ENCODE data around the gene ICAM3.

ICAM3 gene

DNA sequence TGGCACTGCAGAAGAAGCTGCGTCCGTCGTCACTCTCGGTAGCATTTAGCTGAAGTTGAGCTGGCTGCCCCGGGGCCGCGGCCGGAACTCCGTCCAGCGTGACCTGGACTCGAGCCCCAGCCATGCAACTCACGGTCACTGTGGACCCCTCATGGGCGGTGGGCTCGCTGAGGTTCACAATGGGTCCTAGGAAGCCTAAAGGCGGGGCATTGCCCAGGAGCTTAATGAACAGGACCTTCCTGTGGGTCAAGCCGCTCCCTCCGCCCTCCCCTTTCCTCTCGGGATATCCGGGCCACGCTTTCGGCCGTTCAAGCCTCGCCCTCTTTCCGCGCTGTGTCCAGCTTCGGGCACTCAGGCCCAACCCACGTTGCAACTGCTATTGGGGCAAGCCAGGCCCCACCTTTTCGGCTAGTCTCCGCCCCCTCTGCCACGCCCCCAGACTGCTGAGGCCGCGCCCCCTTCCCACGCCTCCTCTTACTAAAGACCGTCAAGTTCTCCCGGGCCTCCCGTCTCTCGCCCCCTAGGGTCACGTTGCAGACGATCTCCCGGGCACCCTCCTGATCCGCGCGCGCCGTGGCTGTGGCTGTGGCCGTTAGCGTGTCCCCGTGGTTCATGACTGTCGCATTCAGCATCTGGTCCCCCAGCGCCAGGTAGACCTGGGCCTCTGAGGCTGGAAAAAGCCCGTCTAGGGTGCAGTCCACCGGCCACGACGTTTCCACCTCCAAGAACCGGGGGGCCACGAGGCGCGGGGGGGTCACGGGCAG is 4.7 kb downstream of the ICAM3 start:
- Histone ChIP-seq H2BK5ac (ENCODE audit: low read length) (no peak overlapping the region), H3K79me2 (ENCODE audit: control insufficient read depth, insufficient read depth, low read length) (peaks cover 17% of the 10 kb centered on the region), H3K4me3 (ENCODE audit: low read length) (peak overlapping the region; percentile 25), H3K27me3 (ENCODE audit: insufficient read depth, low read length, poor library complexity) (no peaks in the 10 kb centered on the region), H3K36me3 (ENCODE audit: control insufficient read depth, insufficient read depth, low read length) (no peaks in the 10 kb centered on the region), H3K18ac (ENCODE audit: low read length) (no peak overlapping the region), H3K27ac (ENCODE audit: low read depth, low read length) (no peak overlapping the region), H3K4ac (ENCODE audit: low read depth, low read length) (no peak overlapping the region), H4K8ac (ENCODE audit: low read depth, low read length) (no peak overlapping the region), H3K56ac (ENCODE audit: low read length) (peak overlapping the region; percentile 84), H3K9ac (ENCODE audit: low read length) (peak overlapping the region; percentile 70), H3K79me1 (ENCODE audit: low read length) (peaks cover 11% of the 10 kb centered on the region), H2BK15ac (replicated peaks; ENCODE audit: low read depth) (no peak overlapping the region), H3K4me1 (ENCODE audit: control insufficient read depth, low read depth, low read length) (peaks cover 3% of the 10 kb centered on the region), H3K4me2 (ENCODE audit: low read length) (peak overlapping the region; percentile 70), H2BK120ac (ENCODE audit: low read depth, low read length) (no peak overlapping the region), H2AK5ac (ENCODE audit: low read length) (no peak overlapping the region), H4K5ac (ENCODE audit: low read length) (no peak overlapping the region), H3K23ac (ENCODE audit: low read length) (no peak overlapping the region)
- peak; percentile 92 for DNase-seq
- WGBS (ENCODE audit: extremely low coverage, insufficient coverage, low lambda C conversion rate), result no CpG with 5 or more reads among the region's 59 CpGs

DNA sequence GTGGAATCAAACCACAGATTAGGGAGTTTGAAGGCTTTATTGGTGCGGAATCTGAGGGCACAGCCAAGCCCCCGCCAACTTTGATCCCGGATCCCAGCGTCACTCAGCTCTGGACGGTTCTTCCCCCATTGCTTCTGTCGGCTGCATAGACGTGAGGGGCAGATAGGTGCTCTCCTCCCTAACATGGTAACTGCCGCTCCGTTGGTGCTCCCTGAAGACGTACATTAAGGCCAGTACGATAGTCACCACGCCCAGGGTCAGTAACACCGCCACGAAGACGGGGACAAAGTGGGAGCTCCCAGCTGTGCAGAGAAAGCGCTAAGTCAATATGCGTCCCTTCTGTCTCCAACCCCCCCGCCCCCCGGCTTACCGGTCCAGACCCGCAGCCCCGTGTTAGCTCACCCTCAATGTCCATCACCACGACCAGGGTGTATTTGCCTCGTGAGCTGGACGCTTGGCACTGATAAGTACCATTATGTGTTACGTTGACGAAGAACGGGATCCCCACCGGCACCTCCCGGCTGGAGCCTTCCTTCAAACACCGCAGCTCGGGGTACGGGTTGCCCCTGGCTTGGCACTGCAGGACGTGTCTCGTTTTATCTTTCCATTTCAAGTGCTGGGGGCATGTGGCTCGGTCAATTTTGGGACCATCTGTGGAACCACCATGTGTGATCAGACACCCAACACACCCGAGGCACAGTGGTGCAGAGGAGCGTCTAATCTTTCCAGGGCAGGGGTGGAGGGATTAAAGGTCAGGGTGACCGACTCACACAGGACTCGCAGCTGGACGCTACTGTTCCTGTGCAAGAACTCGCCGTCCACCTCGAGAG is 5.5 kb downstream of the ICAM3 start:
- no peak overlapping the region for H3K18ac ChIP-seq (ENCODE audit: low read length)
- no peak overlapping the region for H2BK120ac ChIP-seq (ENCODE audit: low read depth, low read length)
- no peak overlapping the region for H2AK5ac ChIP-seq (ENCODE audit: low read length)
- no peak overlapping the region for H3K4ac ChIP-seq (ENCODE audit: low read depth, low read length)
- peak overlapping the region; percentile 70 for H3K9ac ChIP-seq (ENCODE audit: low read length)
- H3K27ac ChIP-seq (ENCODE audit: low read depth, low read length), result no peak overlapping the region
- peak; percentile 24 for DNase-seq
- H3K23ac ChIP-seq (ENCODE audit: low read length), result no peak overlapping the region
- peaks cover 3% of the 10 kb centered on the region for H3K4me1 ChIP-seq (ENCODE audit: control insufficient read depth, low read depth, low read length)
- no peak overlapping the region for H4K5ac ChIP-seq (ENCODE audit: low read length)
- WGBS (ENCODE audit: extremely low coverage, insufficient coverage, low lambda C conversion rate), result no CpG with 5 or more reads among the region's 44 CpGs
- no peaks in the 10 kb centered on the region for H3K27me3 ChIP-seq (ENCODE audit: insufficient read depth, low read length, poor library complexity)
- no peaks in the 10 kb centered on the region for H3K36me3 ChIP-seq (ENCODE audit: control insufficient read depth, insufficient read depth, low read length)
- peak overlapping the region; percentile 70 for H3K4me2 ChIP-seq (ENCODE audit: low read length)
- peak overlapping the region; percentile 67 for H3K4me3 ChIP-seq (ENCODE audit: low read length)
- no peak overlapping the region for H4K8ac ChIP-seq (ENCODE audit: low read depth, low read length)
- peaks cover 17% of the 10 kb centered on the region for H3K79me2 ChIP-seq (ENCODE audit: control insufficient read depth, insufficient read depth, low read length)
- peak overlapping the region; percentile 84 for H3K56ac ChIP-seq (ENCODE audit: low read length)
- H2BK5ac ChIP-seq (ENCODE audit: low read length), result no peak overlapping the region
- H3K79me1 ChIP-seq (ENCODE audit: low read length), result peaks cover 11% of the 10 kb centered on the region
- no peak overlapping the region for H2BK15ac ChIP-seq (replicated peaks; ENCODE audit: low read depth)

DNA sequence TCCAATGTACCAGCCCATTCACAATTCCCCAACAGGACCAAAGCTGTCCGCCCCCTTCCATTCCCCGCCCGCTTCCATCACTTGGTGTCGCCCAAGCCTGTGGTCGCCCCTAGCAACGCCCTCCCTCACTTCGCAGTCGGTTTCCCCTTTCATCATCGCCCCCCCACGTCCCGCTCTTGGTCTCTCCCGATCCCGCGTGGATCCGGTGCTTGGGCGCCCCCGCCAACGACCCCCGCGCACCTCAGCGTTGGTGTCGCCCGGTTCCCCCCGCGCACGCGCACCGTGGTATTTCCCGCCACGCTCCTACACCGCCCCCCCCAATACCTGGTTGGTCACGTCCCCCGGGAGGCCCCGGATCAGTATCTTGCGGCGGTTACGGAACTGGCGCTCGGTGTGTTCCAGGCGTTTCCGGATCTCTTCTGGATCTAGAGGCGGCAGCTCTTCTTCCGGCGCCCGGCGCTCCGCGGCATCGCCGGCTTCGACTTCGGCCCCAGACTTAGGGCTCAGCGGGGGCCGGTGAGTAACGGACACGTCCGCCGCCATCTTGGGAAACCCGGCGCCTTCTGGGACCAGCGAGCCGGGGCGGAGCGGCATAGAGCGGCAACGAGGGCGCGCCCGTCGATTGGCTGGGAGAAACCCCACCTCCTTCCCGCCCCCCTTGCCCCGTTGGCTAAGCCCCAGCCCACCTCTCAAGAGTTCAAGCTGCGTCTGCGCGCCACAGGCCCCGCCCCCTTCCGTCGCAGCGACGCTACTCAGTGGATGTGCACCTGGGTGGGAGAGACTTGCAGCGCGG is 6.3 kb downstream of the ICAM3 start, which contains the start of gene RAVER1:
Gene RAVER1, minus strand, starts transcription at position 565 of the 793 bp plus-strand sequence. Its CDS starts 22 bp downstream, at position 543.
- peak; percentile 98 for DNase-seq
- Histone ChIP-seq H2BK15ac (replicated peaks; ENCODE audit: low read depth) (no peak within 1 kb of the TSS), H3K36me3 (ENCODE audit: control insufficient read depth, insufficient read depth, low read length) (no peaks in the 10 kb centered on the region), H3K27me3 (ENCODE audit: insufficient read depth, low read length, poor library complexity) (no peaks in the 10 kb centered on the region), H2BK5ac (ENCODE audit: low read length) (no peak within 1 kb of the TSS), H4K5ac (ENCODE audit: low read length) (no peak within 1 kb of the TSS), H2BK120ac (ENCODE audit: low read depth, low read length) (no peak within 1 kb of the TSS), H3K4me1 (ENCODE audit: control insufficient read depth, low read depth, low read length) (peaks cover 3% of the 10 kb centered on the region), H3K4ac (ENCODE audit: low read depth, low read length) (peak within 1 kb of the TSS; percentile 61), H3K23ac (ENCODE audit: low read length) (no peak within 1 kb of the TSS), H4K8ac (ENCODE audit: low read depth, low read length) (no peak within 1 kb of the TSS), H3K27ac (ENCODE audit: low read depth, low read length) (peak within 1 kb of the TSS; percentile 64), H3K9ac (ENCODE audit: low read length) (peak within 1 kb of the TSS; percentile 80), H3K4me2 (ENCODE audit: low read length) (peak within 1 kb of the TSS; percentile 73), H2AK5ac (ENCODE audit: low read length) (no peak within 1 kb of the TSS), H3K4me3 (ENCODE audit: low read length) (peak within 1 kb of the TSS; percentile 74), H3K56ac (ENCODE audit: low read length) (peak within 1 kb of the TSS; percentile 92), H3K18ac (ENCODE audit: low read length) (peak within 1 kb of the TSS; percentile 66), H3K79me2 (ENCODE audit: control insufficient read depth, insufficient read depth, low read length) (peaks cover 17% of the 10 kb centered on the region), H3K79me1 (ENCODE audit: low read length) (peaks cover 11% of the 10 kb centered on the region)
- no CpG with 5 or more reads among the region's 82 CpGs for WGBS (ENCODE audit: extremely low coverage, insufficient coverage, low lambda C conversion rate)

DNA sequence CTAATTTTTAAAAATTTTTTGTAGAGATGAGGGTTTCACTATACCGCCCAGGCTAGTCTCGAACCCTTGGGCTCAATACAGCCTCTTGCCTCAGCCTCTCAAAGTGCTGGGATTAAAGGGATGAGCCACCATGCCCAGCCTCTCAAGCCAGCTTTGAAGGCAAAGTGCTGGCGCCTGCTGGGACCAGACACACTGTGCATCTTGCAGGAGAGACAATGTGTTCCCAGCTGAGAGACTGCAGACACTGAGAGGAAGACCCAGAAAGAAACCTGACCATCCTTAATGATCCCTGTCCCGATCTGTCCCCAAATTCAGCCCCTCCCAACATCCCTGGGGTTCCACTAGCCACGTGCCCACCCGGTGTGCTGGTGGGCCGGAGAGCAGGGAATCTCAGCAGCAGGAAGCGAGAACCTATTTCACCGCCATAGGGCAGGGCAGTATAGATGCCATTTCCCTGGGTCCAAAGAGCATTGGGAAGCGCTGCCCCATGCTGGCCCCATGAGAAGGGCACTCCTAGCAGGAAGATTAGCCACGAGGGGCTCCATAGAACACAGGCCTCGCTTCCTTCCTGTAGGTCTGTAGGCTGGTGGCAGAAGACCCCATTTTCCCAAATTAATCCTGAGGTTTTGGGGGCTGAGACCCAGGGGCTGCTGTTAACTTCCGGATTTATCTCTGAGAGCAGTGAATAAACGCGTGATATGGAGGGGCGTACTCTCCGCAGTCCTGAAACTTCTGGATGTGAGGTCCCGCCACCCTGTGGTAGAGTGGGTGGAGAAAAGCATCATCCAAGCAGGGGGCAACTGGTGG is 7.1 kb downstream of the ICAM3 start:
- H3K4me3 ChIP-seq (ENCODE audit: low read length), result peak overlapping the region; percentile 74
- peaks cover 4% of the 10 kb centered on the region for H3K36me3 ChIP-seq (ENCODE audit: control insufficient read depth, insufficient read depth, low read length)
- H3K9ac ChIP-seq (ENCODE audit: low read length), result peak overlapping the region; percentile 80
- no peak overlapping the region for H2AK5ac ChIP-seq (ENCODE audit: low read length)
- no peak overlapping the region for H2BK5ac ChIP-seq (ENCODE audit: low read length)
- H3K56ac ChIP-seq (ENCODE audit: low read length), result peak overlapping the region; percentile 92
- H3K4ac ChIP-seq (ENCODE audit: low read depth, low read length), result no peak overlapping the region
- no peak overlapping the region for H4K5ac ChIP-seq (ENCODE audit: low read length)
- no peak overlapping the region for H3K23ac ChIP-seq (ENCODE audit: low read length)
- H3K18ac ChIP-seq (ENCODE audit: low read length), result no peak overlapping the region
- no peak overlapping the region for H2BK15ac ChIP-seq (replicated peaks; ENCODE audit: low read depth)
- H3K4me2 ChIP-seq (ENCODE audit: low read length), result peak overlapping the region; percentile 73
- H2BK120ac ChIP-seq (ENCODE audit: low read depth, low read length), result no peak overlapping the region
- H3K27me3 ChIP-seq (ENCODE audit: insufficient read depth, low read length, poor library complexity), result no peaks in the 10 kb centered on the region
- H3K4me1 ChIP-seq (ENCODE audit: control insufficient read depth, low read depth, low read length), result peaks cover 3% of the 10 kb centered on the region
- H3K27ac ChIP-seq (ENCODE audit: low read depth, low read length), result no peak overlapping the region
- H3K79me2 ChIP-seq (ENCODE audit: control insufficient read depth, insufficient read depth, low read length), result peaks cover 17% of the 10 kb centered on the region
- DNase-seq, result no peak
- WGBS (ENCODE audit: extremely low coverage, insufficient coverage, low lambda C conversion rate), result no CpG with 5 or more reads among the region's 18 CpGs
- H4K8ac ChIP-seq (ENCODE audit: low read depth, low read length), result no peak overlapping the region
- H3K79me1 ChIP-seq (ENCODE audit: low read length), result peaks cover 11% of the 10 kb centered on the region

DNA sequence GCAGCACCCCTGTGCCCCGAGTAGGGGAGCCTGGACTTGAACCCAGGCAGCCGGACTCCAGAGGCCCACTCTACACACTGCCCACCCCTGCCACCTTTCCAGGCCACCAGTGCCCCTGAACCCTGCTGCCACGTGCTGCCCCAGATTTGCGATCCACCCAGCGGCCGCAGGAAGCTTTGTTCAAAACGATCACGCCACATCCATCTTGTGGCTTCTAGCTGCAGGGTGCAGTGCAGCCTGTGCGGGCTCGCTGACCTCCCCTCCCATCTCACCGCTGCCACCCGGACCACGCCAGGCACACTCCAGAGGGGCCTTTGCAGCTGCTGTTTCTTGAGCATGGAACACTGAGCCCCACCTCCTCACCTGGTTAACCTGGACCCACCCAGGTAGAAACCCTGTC is 9.9 kb downstream of the ICAM3 start:
- Histone ChIP-seq H2AK5ac (ENCODE audit: low read length) (no peak overlapping the region), H3K18ac (ENCODE audit: low read length) (no peak overlapping the region), H3K79me2 (ENCODE audit: control insufficient read depth, insufficient read depth, low read length) (peaks cover 17% of the 10 kb centered on the region), H3K27ac (ENCODE audit: low read depth, low read length) (no peak overlapping the region), H3K36me3 (ENCODE audit: control insufficient read depth, insufficient read depth, low read length) (peaks cover 7% of the 10 kb centered on the region), H2BK5ac (ENCODE audit: low read length) (no peak overlapping the region), H3K4me3 (ENCODE audit: low read length) (no peak overlapping the region), H3K23ac (ENCODE audit: low read length) (no peak overlapping the region), H3K79me1 (ENCODE audit: low read length) (peaks cover 11% of the 10 kb centered on the region), H3K27me3 (ENCODE audit: insufficient read depth, low read length, poor library complexity) (no peaks in the 10 kb centered on the region), H3K56ac (ENCODE audit: low read length) (no peak overlapping the region), H2BK15ac (replicated peaks; ENCODE audit: low read depth) (no peak overlapping the region), H4K5ac (ENCODE audit: low read length) (no peak overlapping the region), H3K4ac (ENCODE audit: low read depth, low read length) (no peak overlapping the region), H4K8ac (ENCODE audit: low read depth, low read length) (no peak overlapping the region), H3K9ac (ENCODE audit: low read length) (no peak overlapping the region), H3K4me1 (ENCODE audit: control insufficient read depth, low read depth, low read length) (peaks cover 3% of the 10 kb centered on the region), H2BK120ac (ENCODE audit: low read depth, low read length) (no peak overlapping the region), H3K4me2 (ENCODE audit: low read length) (no peak overlapping the region)
- no peak for DNase-seq
- no CpG with 5 or more reads among the region's 13 CpGs for WGBS (ENCODE audit: extremely low coverage, insufficient coverage, low lambda C conversion rate)

Measured in mesendoderm (in vitro differentiated cells).